Stomach (tissue), 4 donors: ENCODE measurements around the gene MSRB2.

Experiments
- POLR2A ChIP-seq, 4 donors: fragments of 450-650 bp; IDR thresholded peaks; one replicate each; pipeline ENCODE4 v1.6.1; 2016; ENCODE audit warnings: antibody characterized with exemption in 4 of 4, control low read depth in 2 of 4, mild to moderate bottlenecking in 1 of 4, moderate library complexity in 1 of 4
- POLR2AphosphoS5 ChIP-seq, 3 donors: sonication (generic); formaldehyde crosslinking; IDR thresholded peaks; one replicate each; pipeline ENCODE4 v1.6.1; 2016; ENCODE audit warnings: antibody characterized with exemption in 3 of 3
- TF ChIP-seq, protein P1 (sequence below), 7 experiments: fragments of 450-650 bp in 4 of 7; fragments of 200-600 bp in 3 of 7; sonication (generic) in 3 of 7; IDR thresholded peaks; one replicate each; pipeline ENCODE4 v1.5.1; 2016 to 2019; ENCODE audit warnings: antibody characterized with exemption in 7 of 7, control low read depth in 2 of 7, mild to moderate bottlenecking in 1 of 7

- TF ChIP-seq, protein P1, sequence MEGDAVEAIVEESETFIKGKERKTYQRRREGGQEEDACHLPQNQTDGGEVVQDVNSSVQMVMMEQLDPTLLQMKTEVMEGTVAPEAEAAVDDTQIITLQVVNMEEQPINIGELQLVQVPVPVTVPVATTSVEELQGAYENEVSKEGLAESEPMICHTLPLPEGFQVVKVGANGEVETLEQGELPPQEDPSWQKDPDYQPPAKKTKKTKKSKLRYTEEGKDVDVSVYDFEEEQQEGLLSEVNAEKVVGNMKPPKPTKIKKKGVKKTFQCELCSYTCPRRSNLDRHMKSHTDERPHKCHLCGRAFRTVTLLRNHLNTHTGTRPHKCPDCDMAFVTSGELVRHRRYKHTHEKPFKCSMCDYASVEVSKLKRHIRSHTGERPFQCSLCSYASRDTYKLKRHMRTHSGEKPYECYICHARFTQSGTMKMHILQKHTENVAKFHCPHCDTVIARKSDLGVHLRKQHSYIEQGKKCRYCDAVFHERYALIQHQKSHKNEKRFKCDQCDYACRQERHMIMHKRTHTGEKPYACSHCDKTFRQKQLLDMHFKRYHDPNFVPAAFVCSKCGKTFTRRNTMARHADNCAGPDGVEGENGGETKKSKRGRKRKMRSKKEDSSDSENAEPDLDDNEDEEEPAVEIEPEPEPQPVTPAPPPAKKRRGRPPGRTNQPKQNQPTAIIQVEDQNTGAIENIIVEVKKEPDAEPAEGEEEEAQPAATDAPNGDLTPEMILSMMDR (IDR thresholded peaks at IDR 0.05), result peak in 1 of 7 experiments; percentile 16
- TF ChIP-seq POLR2AphosphoS5 (IDR thresholded peaks at IDR 0.05) (no peak), POLR2A (IDR thresholded peaks at IDR 0.05) (no peak)
Measured at GRCh38 chr10:23081891-23082290, 13.5 kb upstream of the MSRB2 start.
